K562 (cell line): ENCODE data around the gene LTBP2. TPM values are rescaled to one million over a fixed set of nuclear protein-coding genes. Genes with fewer than 3 reads are reported as not detected.

ENCODE experiments used
- CUX1 ChIP-seq: fragments of 200-800 bp; sonication (Bioruptor generic); IDR thresholded peaks from 2 replicates; pipeline ENCODE4 v1.6.1; 2016; ENCODE audit warnings: missing genetic modification characterization, missing compliant biosample characterization
- KDM5B ChIP-seq: fragments of 200-600 bp; sonication (generic); IDR thresholded peaks from 2 replicates; pipeline ENCODE4 v1.6.1; 2012; ENCODE audit warnings: low read depth, mild to moderate bottlenecking, moderate library complexity, low read length, control low read depth, inconsistent platforms; ENCODE audit not compliant: insufficient replicate concordance
- MLX ChIP-seq, 2 experiments: fragments of 450-650 bp in 1 of 2; sonication (generic) in 1 of 2; formaldehyde crosslinking; conservative IDR thresholded peaks; 2 replicates each; pipeline versions ENCODE4 v1.4.0 to v1.8.1; 2020 to 2022; ENCODE audit warnings: mild to moderate bottlenecking in 1 of 2, missing genetic modification reagents in 1 of 2
- RHOXF2B ChIP-seq: fragments of 250-450 bp; sonication (Bioruptor Pico); conservative IDR thresholded peaks from 2 replicates; pipeline ENCODE4 v1.5.1; 2021
- TBL1XR1 ChIP-seq, 2 experiments: IDR thresholded peaks; 2 replicates each; pipeline ENCODE4 v1.6.1; 2012; ENCODE audit warnings: improper control_type of control experiment in 2 of 2, low read length in 2 of 2, mild to moderate bottlenecking in 1 of 2
- THAP12 ChIP-seq: fragments of 250-450 bp; sonication (Bioruptor Pico); IDR thresholded peaks from 2 replicates; pipeline ENCODE4 v1.9.0; 2021; ENCODE audit warnings: mild to moderate bottlenecking, inconsistent platforms
- ZNF318 ChIP-seq, 2 experiments: fragments of 450-650 bp; IDR thresholded peaks; 2 replicates each; pipeline ENCODE4 v1.6.1; 2016; ENCODE audit warnings: mild to moderate bottlenecking in 2 of 2, borderline replicate concordance in 1 of 2, low read depth in 1 of 2, moderate library complexity in 1 of 2
- ZNF431 ChIP-seq: sonication (generic); formaldehyde crosslinking; IDR thresholded peaks from 2 replicates; pipeline ENCODE4 v1.8.0; 2022; ENCODE audit warnings: mild to moderate bottlenecking, missing genetic modification reagents
- ZNF507 ChIP-seq: conservative IDR thresholded peaks from 2 replicates; pipeline ENCODE4 v1.6.1; 2017; ENCODE audit warnings: missing genetic modification characterization, missing compliant biosample characterization
- polyA plus RNA-seq, 8 experiments: library from polyadenylated mRNA; depleted of rRNA in 4 of 8; stranded (reverse) in 5 of 8; unstranded in 3 of 8; fragments of >200 nt; fragmentation: Nextera tagmentation in 2 of 8; fragmentation: Illumina TruSeq in 1 of 8; extraction: Ambion mirVana in 2 of 8; extraction: Trizol in 1 of 8; gene quantifications; 2 replicates each; pipeline versions ENCODE4 v1.2.1 to v1.2.3, GENCODE V29; 2011 to 2014; ENCODE audit warnings: inconsistent platforms in 1 of 8, missing spikeins in 1 of 8
- total RNA-seq, 7 experiments: library from RNA; depleted of rRNA in 6 of 7; stranded (reverse); fragments of >200 nt in 6 of 7; fragmentation: Illumina TruSeq in 2 of 7; extraction: Trizol in 2 of 7; gene quantifications; 2 replicates each; pipeline versions ENCODE4 v1.2.1 to v1.2.3, GENCODE V29; 2011 to 2021; ENCODE audit warnings: low replicate concordance in 1 of 7

Gene LTBP2
- total and polyA plus RNA-seq, 9 of the 15 experiments (the other 6 are each of a cell fraction or from before 2014, with no cell fraction given), result under 0.01 to 0.18 (median 0.03) TPM; not detected in 3

GRCh38 chr14:74660167-74660566, 48.1 kb upstream of the LTBP2 start (continued):
- no peak for TF ChIP-seq CUX1 (CRISPR knock-in tag)
- no peak for TF ChIP-seq MLX (CRISPR knock-in tag; conservative IDR thresholded peaks at IDR 0.05)
- no peak for TF ChIP-seq ZNF431 (CRISPR knock-in tag)
- no peak for TF ChIP-seq TBL1XR1 (IDR thresholded peaks at IDR 0.05; ENCODE audit: low read length in 2 of 2)
- no peak for TF ChIP-seq THAP12 (CRISPR knock-in tag)
- no peak for TF ChIP-seq KDM5B
- no peak for TF ChIP-seq ZNF507
- no peak for TF ChIP-seq RHOXF2B
- no peak for TF ChIP-seq ZNF318 (IDR thresholded peaks at IDR 0.05; ENCODE audit: borderline replicate concordance in 1 of 2, low read depth in 1 of 2)
